PC-3 (cell line): ENCODE results near the gene TPO. TPM values are rescaled to one million over a fixed set of nuclear protein-coding genes. Genes with fewer than 3 reads are reported as not detected.

ENCODE experiments used
- ATAC-seq: fragments of 200-7000 bp; cut with Tn5 transposase; 2 replicates; pipeline ENCODE4 v1.9.1; 2020; ENCODE audit warnings: mild to moderate bottlenecking, moderate library complexity
- BruUV-seq: library from RNA; stranded (reverse); fragments of 400-500 nt; replicated peaks from 2 replicates; lab custom pipeline; 2021; lab: Mats Ljungman, UMichigan
- CTCF ChIA-PET: fragments of 300-600 bp; sonication (Branson Sonifier 250); formaldehyde crosslinking; loops from one replicate; lab custom pipeline; 2022; ENCODE audit warnings: antibody characterized with exemption; lab: Charles Lee
- POLR2A ChIA-PET: fragments of 300-600 bp; sonication (Branson Sonifier 250); formaldehyde crosslinking; loops from one replicate; lab custom pipeline; 2022; ENCODE audit warnings: antibody characterized with exemption; ENCODE audit not compliant: unreplicated experiment; lab: Charles Lee
- DNase-seq: peaks from one replicate; pipeline ENCODE4 v3.0.0-alpha.2; 2015
- H2AFZ ChIP-seq: fragments of 300-600 bp; sonication (generic); 2 replicates; pipeline ENCODE4 v1.6.0; 2016; ENCODE audit warnings: antibody characterized with exemption, low read length
- H3F3A ChIP-seq: fragments of 300-600 bp; sonication (generic); one replicate; pipeline ENCODE4 v1.6.0; 2017; ENCODE audit warnings: antibody characterized with exemption, low read length, control low read depth, mild to moderate bottlenecking; ENCODE audit not compliant: unreplicated experiment
- H3K27ac ChIP-seq: fragments of 300-600 bp; sonication (generic); 2 replicates; pipeline ENCODE4 v1.5.1; 2016; ENCODE audit warnings: mild to moderate bottlenecking, low read length
- H3K27me3 ChIP-seq: fragments of 300-600 bp; sonication (generic); 2 replicates; pipeline ENCODE4 v1.6.1; 2016; ENCODE audit warnings: low read length, mixed read lengths
- H3K36me3 ChIP-seq: fragments of 300-600 bp; sonication (generic); 2 replicates; pipeline ENCODE4 v1.6.1; 2016; ENCODE audit warnings: low read depth, mixed run types, low read length, mixed read lengths
- H3K4me1 ChIP-seq: fragments of 300-600 bp; sonication (generic); 2 replicates; pipeline ENCODE4 v1.5.1; 2016; ENCODE audit warnings: low read length; ENCODE audit not compliant: insufficient read depth
- H3K4me2 ChIP-seq: fragments of 300-600 bp; sonication (generic); 2 replicates; pipeline ENCODE4 v1.6.0; 2016; ENCODE audit warnings: low read length
- H3K4me3 ChIP-seq: fragments of 300-600 bp; sonication (generic); 2 replicates; pipeline ENCODE4 v1.5.1; 2016; ENCODE audit warnings: mild to moderate bottlenecking, low read length, mixed read lengths
- H3K79me2 ChIP-seq: fragments of 300-600 bp; sonication (generic); 2 replicates; pipeline ENCODE4 v1.6.1; 2017; ENCODE audit warnings: low read length, mixed read lengths
- H3K9ac ChIP-seq: fragments of 300-600 bp; sonication (generic); 2 replicates; pipeline ENCODE4 v1.6.0; 2016; ENCODE audit warnings: mild to moderate bottlenecking, low read length
- H3K9me2 ChIP-seq: fragments of 300-600 bp; sonication (generic); replicated peaks from 2 replicates; pipeline ENCODE4 v1.6.1; 2016; ENCODE audit warnings: mixed run types, low read length, mixed read lengths
- H3K9me3 ChIP-seq: fragments of 300-600 bp; sonication (generic); 2 replicates; pipeline ENCODE4 v1.6.1; 2016; ENCODE audit warnings: low read length, mixed read lengths
- H4K20me1 ChIP-seq: fragments of 300-600 bp; sonication (generic); 2 replicates; pipeline ENCODE4 v1.6.1; 2016; ENCODE audit warnings: low read length, mixed read lengths
- CTCF ChIP-seq: fragments of 300-600 bp; sonication (generic); conservative IDR thresholded peaks from 2 replicates; pipeline ENCODE4 v1.5.1; 2017; ENCODE audit warnings: antibody characterized with exemption, low read depth, mild to moderate bottlenecking, low read length
- EZH2 ChIP-seq: fragments of 300-600 bp; sonication (generic); IDR thresholded peaks from one replicate; pipeline ENCODE4 v1.6.1; 2017; ENCODE audit warnings: antibody characterized with exemption, mild to moderate bottlenecking, low read length; ENCODE audit not compliant: unreplicated experiment
- EZH2phosphoT487 ChIP-seq: fragments of 300-600 bp; sonication (generic); IDR thresholded peaks from 2 replicates; pipeline ENCODE4 v1.6.1; 2018; ENCODE audit warnings: mild to moderate bottlenecking, antibody characterized with exemption, low read length, borderline replicate concordance
- intact Hi-C: fragments of 100-400 bp; cut with micrococcal nuclease; formaldehyde crosslinking; loops from 2 replicates; pipeline ENCODE4 v1.9.0; 2023
- total RNA-seq: library from RNA; depleted of rRNA; stranded (reverse); fragments of >200 nt; gene quantifications from 2 replicates; pipeline ENCODE4 v1.2.3, GENCODE V29; 2014

The TPO gene
- total RNA-seq, 1 experiment from 2014 or later = not detected

GRCh38 chr2:1421731-1422130 lies 8.5 kb downstream of the TPO start:
- H3K4me1 ChIP-seq = no peaks in the 10 kb centered on the region
- TF ChIP-seq EZH2phosphoT487 (no peak), EZH2 (no peak), CTCF (no peak)
- H3K4me2 ChIP-seq = no peak overlapping the region
- ATAC-seq = no peak
- H3K27ac ChIP-seq = no peak overlapping the region
- BruUV-seq = no TSS peak
- H3K4me3 ChIP-seq = no peak overlapping the region
- H3K36me3 ChIP-seq = no peaks in the 10 kb centered on the region
- ChIA-PET CTCF (no interaction called here), POLR2A (no interaction called here)
- H3K9me3 ChIP-seq = no peaks in the 10 kb centered on the region
- peaks cover 82% of the 10 kb centered on the region for H3K27me3 ChIP-seq
- intact Hi-C loops = no loop called here
- H4K20me1 ChIP-seq = no peaks in the 10 kb centered on the region
- H2AFZ ChIP-seq = no peak overlapping the region
- no peaks in the 10 kb centered on the region for H3K9me2 ChIP-seq
- no peak overlapping the region for H3K9ac ChIP-seq
- H3K79me2 ChIP-seq = no peaks in the 10 kb centered on the region
- H3F3A ChIP-seq = no peaks in the 10 kb centered on the region
- no peak for DNase-seq

- H3K4me3 ChIP-seq = no peak overlapping the region
- intact Hi-C loops = no loop called here
- ATAC-seq = no peak
- H4K20me1 ChIP-seq = no peaks in the 10 kb centered on the region
- H3K9me3 ChIP-seq = no peaks in the 10 kb centered on the region
- POLR2A ChIA-PET = no interaction called here
- BruUV-seq = no TSS peak
- no peak overlapping the region for H3K27ac ChIP-seq
- H3K9ac ChIP-seq = no peak overlapping the region
- CTCF ChIA-PET = no interaction called here
- H2AFZ ChIP-seq = no peak overlapping the region
- DNase-seq = no peak
- H3K36me3 ChIP-seq = no peaks in the 10 kb centered on the region
- no peaks in the 10 kb centered on the region for H3K9me2 ChIP-seq
- no peaks in the 10 kb centered on the region for H3K79me2 ChIP-seq
- H3F3A ChIP-seq = no peaks in the 10 kb centered on the region
- no peak for TF ChIP-seq EZH2phosphoT487
- no peak for TF ChIP-seq EZH2
- no peak for TF ChIP-seq CTCF
- H3K27me3 ChIP-seq = peaks cover 86% of the 10 kb centered on the region
- no peak overlapping the region for H3K4me2 ChIP-seq
- no peaks in the 10 kb centered on the region for H3K4me1 ChIP-seq
Measured at GRCh38 chr2:1422131-1422530, 8.9 kb downstream of the TPO start.

GRCh38 chr2:1422716-1423285 lies 9.5 kb downstream of the TPO start:
- H3K27me3 ChIP-seq = peaks cover 93% of the 10 kb centered on the region
- POLR2A ChIA-PET = no interaction called here
- no peaks in the 10 kb centered on the region for H3F3A ChIP-seq

More at GRCh38 chr2:1422716-1423285, 9.5 kb downstream of the TPO start:
- H3K79me2 ChIP-seq = no peaks in the 10 kb centered on the region
- no peaks in the 10 kb centered on the region for H4K20me1 ChIP-seq
- BruUV-seq = no TSS peak
- no peaks in the 10 kb centered on the region for H3K9me3 ChIP-seq
- DNase-seq (no peak), ATAC-seq (no peak)
- H3K36me3 ChIP-seq = no peaks in the 10 kb centered on the region
- H3K4me2 ChIP-seq = no peak overlapping the region
- no peaks in the 10 kb centered on the region for H3K4me1 ChIP-seq
- CTCF ChIA-PET = no interaction called here
- no peak for TF ChIP-seq EZH2
- TF ChIP-seq CTCF = no peak
- no peak for TF ChIP-seq EZH2phosphoT487
- no peaks in the 10 kb centered on the region for H3K9me2 ChIP-seq
- H3K27ac ChIP-seq = no peak overlapping the region
- H2AFZ ChIP-seq = no peak overlapping the region
- H3K9ac ChIP-seq = no peak overlapping the region
- no peak overlapping the region for H3K4me3 ChIP-seq
- intact Hi-C loops = no loop called here
